NT2/D1 (cell line): ENCODE data around the gene CKMT2.
"Not testable (repeated sequence)": the region's sequence is repeated elsewhere in the genome, so short reads cannot be mapped to it uniquely, and the experiment has no call there.

Source experiments
- DNase-seq: peaks from one replicate; pipeline ENCODE4 v3.0.0-alpha.2; 2011; ENCODE audit warnings: low read depth, low spot score
- H3K27me3 ChIP-seq: 2 replicates; pipeline ENCODE4 v1.6.0; 2011; ENCODE audit warnings: mild to moderate bottlenecking; ENCODE audit not compliant: insufficient read length, insufficient read depth
- H3K36me3 ChIP-seq: 2 replicates; pipeline ENCODE4 v1.6.1; 2011; ENCODE audit warnings: mild to moderate bottlenecking, low read length, mixed read lengths; ENCODE audit not compliant: insufficient read depth, insufficient read length
- H3K4me1 ChIP-seq: 2 replicates; pipeline ENCODE4 v1.5.1; 2011; ENCODE audit not compliant: insufficient read depth, insufficient read length
- H3K4me3 ChIP-seq: 2 replicates; pipeline ENCODE4 v1.5.1; 2011; ENCODE audit warnings: low read depth; ENCODE audit not compliant: insufficient read length
- H3K9ac ChIP-seq: 2 replicates; pipeline ENCODE4 v1.6.0; 2011; ENCODE audit warnings: low read depth; ENCODE audit not compliant: insufficient read length
- H3K9me3 ChIP-seq: 2 replicates; pipeline ENCODE4 v1.5.1; 2011; ENCODE audit warnings: mild to moderate bottlenecking, low read length; ENCODE audit not compliant: insufficient read depth
- SUZ12 ChIP-seq: IDR thresholded peaks from 2 replicates; pipeline ENCODE4 v1.6.1; 2011; ENCODE audit not compliant: insufficient read length, insufficient read depth; ENCODE audit errors: extremely low read depth
- YY1 ChIP-seq: IDR thresholded peaks from 2 replicates; pipeline ENCODE4 v1.6.1; 2011; ENCODE audit not compliant: insufficient read length, insufficient read depth
- ZNF274 ChIP-seq: IDR thresholded peaks from 2 replicates; pipeline ENCODE4 v1.6.1; 2011; ENCODE audit warnings: mild to moderate bottlenecking, low read depth, low read length

Gene CKMT2

GRCh38 chr5:81250004-81250403, 16.9 kb downstream of the CKMT2 start:
- H3K4me1 ChIP-seq, result no peaks in the 10 kb centered on the region
- H3K36me3 ChIP-seq, result peaks cover 21% of the 10 kb centered on the region
- no peaks in the 10 kb centered on the region for H3K9me3 ChIP-seq
- no peak overlapping the region for H3K4me3 ChIP-seq
- H3K27me3 ChIP-seq, result no peaks in the 10 kb centered on the region
- DNase-seq, result no peak
- no peak overlapping the region for H3K9ac ChIP-seq
- no peak for TF ChIP-seq YY1
- no peak for TF ChIP-seq ZNF274
- TF ChIP-seq SUZ12, result no peak

DNA sequence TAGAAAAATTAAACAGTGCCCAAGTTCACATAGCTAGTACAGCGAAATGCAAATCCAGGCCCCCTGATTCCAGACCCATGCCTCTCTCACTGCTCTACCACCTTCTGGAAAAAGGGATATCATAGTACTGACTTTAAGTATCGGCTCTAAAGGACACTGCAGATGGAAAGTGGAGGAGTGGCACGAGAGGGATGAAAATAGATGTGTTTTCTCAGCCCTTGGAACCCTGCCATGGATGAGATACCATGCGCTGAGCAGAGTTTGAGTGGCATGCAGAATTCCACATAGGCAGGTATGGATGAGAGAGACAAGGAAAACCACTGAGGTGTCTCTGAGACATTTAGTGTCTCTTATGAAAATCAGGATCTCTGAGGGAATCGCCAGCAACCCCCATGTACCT, 18.8 kb downstream of the CKMT2 start:
- no peak overlapping the region for H3K4me3 ChIP-seq
- no peaks in the 10 kb centered on the region for H3K4me1 ChIP-seq
- no peak for DNase-seq
- TF ChIP-seq YY1 (no peak), ZNF274 (no peak), SUZ12 (no peak)
- no peaks in the 10 kb centered on the region for H3K27me3 ChIP-seq
- H3K36me3 ChIP-seq, result peaks cover 23% of the 10 kb centered on the region
- no peak overlapping the region for H3K9ac ChIP-seq
- no peaks in the 10 kb centered on the region for H3K9me3 ChIP-seq

DNA sequence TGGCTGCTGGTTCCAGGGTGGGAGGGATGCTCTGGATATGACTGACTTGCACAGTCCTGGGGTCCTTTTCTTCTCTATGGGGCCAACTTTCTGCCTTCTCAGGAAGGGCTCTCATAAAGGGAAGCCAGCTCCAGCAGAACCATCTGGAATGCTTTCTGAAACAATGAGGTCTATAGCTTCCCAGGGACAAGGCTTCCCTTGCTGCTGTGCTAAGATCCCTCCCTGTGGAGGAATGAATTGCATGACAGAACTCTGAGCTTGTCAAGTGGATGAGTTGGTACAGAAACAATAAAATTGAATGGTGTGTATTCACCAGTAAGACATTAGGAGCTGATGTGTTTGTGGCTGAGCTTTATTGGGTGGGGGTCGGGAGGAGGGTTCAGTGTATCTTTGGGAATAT, 19.8 kb downstream of the CKMT2 start:
- no peak for TF ChIP-seq ZNF274
- TF ChIP-seq YY1, result no peak
- TF ChIP-seq SUZ12, result no peak
- no peaks in the 10 kb centered on the region for H3K4me1 ChIP-seq
- H3K9me3 ChIP-seq, result no peaks in the 10 kb centered on the region
- H3K27me3 ChIP-seq, result no peaks in the 10 kb centered on the region
- DNase-seq, result no peak
- H3K4me3 ChIP-seq, result no peak overlapping the region
- peaks cover 23% of the 10 kb centered on the region for H3K36me3 ChIP-seq
- H3K9ac ChIP-seq, result no peak overlapping the region

DNA sequence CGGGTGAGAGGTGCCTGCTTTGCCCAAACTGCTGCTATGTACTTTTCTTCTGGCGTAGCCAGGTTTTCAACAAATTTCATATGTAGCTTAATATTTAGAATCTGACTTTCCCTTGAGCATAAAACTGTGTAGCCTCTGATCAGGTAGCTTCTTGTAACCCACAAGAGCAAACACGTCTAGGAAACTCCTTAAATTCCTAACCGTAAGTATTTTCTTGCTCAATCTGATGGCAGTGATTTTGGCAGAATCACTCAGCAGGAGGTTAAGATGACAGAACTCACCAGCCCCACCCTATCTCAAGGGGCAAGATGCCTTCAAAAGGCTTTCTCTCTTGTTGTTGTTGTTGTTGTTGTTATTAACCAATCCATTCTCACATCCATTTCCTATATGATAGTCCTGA, 20.8 kb downstream of the CKMT2 start:
- no peaks in the 10 kb centered on the region for H3K4me1 ChIP-seq
- no peaks in the 10 kb centered on the region for H3K27me3 ChIP-seq
- no peak for DNase-seq
- H3K9ac ChIP-seq, result no peak overlapping the region
- no peak for TF ChIP-seq ZNF274
- TF ChIP-seq SUZ12, result no peak
- TF ChIP-seq YY1, result no peak
- H3K4me3 ChIP-seq, result no peak overlapping the region
- peaks cover 27% of the 10 kb centered on the region for H3K36me3 ChIP-seq
- no peaks in the 10 kb centered on the region for H3K9me3 ChIP-seq

DNA sequence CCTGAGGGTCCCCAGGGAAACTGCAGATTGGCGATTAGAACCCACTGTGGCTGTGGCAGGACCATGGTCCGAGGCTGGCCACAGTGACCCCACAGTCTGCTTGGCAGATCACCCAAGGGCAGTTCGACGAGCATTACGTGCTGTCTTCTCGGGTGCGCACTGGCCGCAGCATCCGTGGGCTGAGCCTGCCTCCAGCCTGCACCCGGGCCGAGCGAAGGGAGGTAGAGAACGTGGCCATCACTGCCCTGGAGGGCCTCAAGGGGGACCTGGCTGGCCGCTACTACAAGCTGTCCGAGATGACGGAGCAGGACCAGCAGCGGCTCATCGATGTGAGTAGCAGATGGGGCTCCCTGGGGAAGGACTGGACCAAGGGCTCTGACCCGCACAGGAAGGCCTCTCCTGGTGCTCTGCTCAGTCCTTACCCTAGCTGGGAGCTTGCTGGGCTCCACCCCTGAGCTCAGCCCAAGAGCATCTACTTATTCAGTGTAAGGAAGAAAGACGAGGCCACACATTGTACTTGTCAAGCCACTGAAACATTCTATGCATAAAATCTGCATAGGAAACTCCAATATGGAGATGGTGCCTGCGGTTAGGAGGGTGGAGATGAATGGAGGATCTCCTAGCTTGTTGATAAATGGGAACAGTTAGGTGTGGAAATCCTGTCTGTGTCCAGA, 21.9 kb downstream of the CKMT2 start:
- H3K36me3 ChIP-seq, result peaks cover 27% of the 10 kb centered on the region
- TF ChIP-seq YY1 (no peak), SUZ12 (no peak), ZNF274 (no peak)
- H3K4me3 ChIP-seq, result no peak overlapping the region
- H3K4me1 ChIP-seq, result no peaks in the 10 kb centered on the region
- no peak overlapping the region for H3K9ac ChIP-seq
- DNase-seq, result no peak
- H3K27me3 ChIP-seq, result no peaks in the 10 kb centered on the region
- H3K9me3 ChIP-seq, result no peaks in the 10 kb centered on the region

GRCh38 chr5:81256766-81257165, 23.6 kb downstream of the CKMT2 start:
- TF ChIP-seq SUZ12 (no peak), ZNF274 (no peak), YY1 (no peak)
- no peak overlapping the region for H3K9ac ChIP-seq
- H3K4me1 ChIP-seq, result no peaks in the 10 kb centered on the region
- DNase-seq, result no peak
- no peak overlapping the region for H3K4me3 ChIP-seq
- H3K36me3 ChIP-seq, result peaks cover 24% of the 10 kb centered on the region
- H3K9me3 ChIP-seq, result no peaks in the 10 kb centered on the region
- H3K27me3 ChIP-seq, result no peaks in the 10 kb centered on the region

GRCh38 chr5:81262796-81263195, 29.7 kb downstream of the CKMT2 start:
- not testable (repeated sequence) for H3K36me3 ChIP-seq, H3K4me1 ChIP-seq, H3K9me3 ChIP-seq, DNase-seq, H3K4me3 ChIP-seq, H3K27me3 ChIP-seq, H3K9ac ChIP-seq

DNA sequence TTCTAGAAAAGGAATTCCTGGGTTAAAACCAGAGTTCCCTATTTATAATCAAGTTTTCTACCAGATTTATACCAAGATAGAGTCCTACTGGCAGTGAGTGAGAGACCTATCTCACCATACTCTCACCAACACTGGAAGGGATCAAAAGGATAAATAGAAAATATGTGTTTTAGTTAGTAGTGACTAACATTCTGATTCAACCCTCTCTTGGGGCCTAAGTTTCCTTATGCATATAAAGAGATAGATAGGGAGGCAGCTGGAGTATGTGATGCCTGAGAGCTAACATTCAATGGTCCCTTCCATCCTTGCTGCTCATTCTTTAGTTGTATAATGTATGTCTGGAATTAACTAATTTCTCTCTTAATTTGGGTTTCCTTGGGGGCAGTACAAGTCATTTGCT, 32.0 kb downstream of the CKMT2 start:
- Histone ChIP-seq H3K9me3 (no peaks in the 10 kb centered on the region), H3K4me1 (peaks cover 3% of the 10 kb centered on the region), H3K9ac (no peak overlapping the region), H3K27me3 (no peaks in the 10 kb centered on the region), H3K4me3 (no peak overlapping the region), H3K36me3 (no peaks in the 10 kb centered on the region)
- TF ChIP-seq ZNF274 (no peak), SUZ12 (no peak), YY1 (no peak)
- DNase-seq, result no peak
